ENCODE measurements around the gene ADI1.

ADI1 gene, protein sequence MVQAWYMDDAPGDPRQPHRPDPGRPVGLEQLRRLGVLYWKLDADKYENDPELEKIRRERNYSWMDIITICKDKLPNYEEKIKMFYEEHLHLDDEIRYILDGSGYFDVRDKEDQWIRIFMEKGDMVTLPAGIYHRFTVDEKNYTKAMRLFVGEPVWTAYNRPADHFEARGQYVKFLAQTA

DNA sequence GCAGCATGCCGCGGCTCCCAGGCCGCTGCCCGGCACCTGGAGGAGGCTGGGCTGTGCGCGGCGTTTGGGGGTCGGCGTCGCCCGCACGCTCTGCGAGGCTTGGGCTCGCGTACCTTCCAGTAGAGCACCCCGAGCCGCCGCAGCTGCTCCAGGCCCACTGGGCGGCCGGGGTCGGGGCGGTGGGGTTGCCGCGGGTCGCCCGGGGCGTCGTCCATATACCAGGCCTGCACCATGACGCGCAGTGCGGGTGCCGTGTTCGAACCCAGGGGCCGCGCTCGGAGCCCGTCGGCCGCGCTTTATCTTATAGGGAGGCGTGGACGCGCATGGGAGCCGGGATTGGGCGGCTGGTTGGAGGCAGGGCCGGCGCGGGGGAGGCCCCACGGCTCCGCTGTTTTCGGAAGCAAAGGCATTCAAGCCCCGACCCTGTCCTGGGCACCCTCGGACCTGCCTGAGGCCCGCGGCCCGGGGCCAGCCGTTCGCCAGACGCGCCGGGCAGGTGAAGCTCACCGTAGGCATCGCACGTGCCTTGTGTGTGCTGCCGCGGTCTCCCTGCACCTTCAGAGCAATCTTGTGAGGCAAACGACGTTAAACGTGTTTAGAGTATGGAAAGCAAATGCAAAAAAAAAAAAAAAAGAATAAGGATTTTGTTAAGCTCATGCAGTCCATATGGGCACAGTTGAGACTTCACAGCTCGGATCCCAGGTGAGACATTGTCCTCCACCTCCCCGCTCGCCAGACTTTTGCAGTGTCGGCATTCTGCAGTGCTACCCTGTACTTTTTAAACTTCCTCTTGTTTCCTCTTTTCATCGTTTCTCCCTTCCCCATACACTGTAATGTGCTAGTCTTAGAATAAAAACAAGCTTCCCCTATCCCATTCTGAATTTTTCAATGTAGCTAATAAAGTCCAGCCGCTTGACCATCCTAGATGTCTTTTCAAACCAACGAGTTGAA lies at the start of gene ADI1:
ADI1 (minus strand) TSS at position 277 of the 951 bp plus-strand sequence; CDS start at position 233, 44 bp downstream.
- peaks cover 3 to 5% of the 10 kb centered on the region in 2 donors for H3K4me1 ChIP-seq (ENCODE audit: control insufficient read depth in 2 of 2, insufficient read depth in 2 of 2, low read length in 2 of 2)
- peak within 1 kb of the TSS; percentile 97 to 99 for H3K27ac ChIP-seq (ENCODE audit: low read depth in 2 of 2, low read length in 2 of 2)
- H3K4me3 ChIP-seq (ENCODE audit: low read length in 2 of 2), result peak within 1 kb of the TSS; percentile 64 to 81
- no peaks in the 10 kb centered on the region for H3K27me3 ChIP-seq (ENCODE audit: control insufficient read depth in 2 of 2, insufficient read depth in 2 of 2, low read length in 2 of 2)
- peak within 1 kb of the TSS; percentile 76 to 82 for H3K9ac ChIP-seq (ENCODE audit: low read depth in 1 of 2, low read length in 2 of 2)
- H3K9me3 ChIP-seq (ENCODE audit: control insufficient read depth in 2 of 2, low read length in 2 of 2), result no peaks in the 10 kb centered on the region
- peaks cover 0 to 4% of the 10 kb centered on the region in 2 donors for H3K36me3 ChIP-seq (ENCODE audit: control insufficient read depth in 2 of 2, insufficient read depth in 2 of 2, low read length in 2 of 2)

DNA sequence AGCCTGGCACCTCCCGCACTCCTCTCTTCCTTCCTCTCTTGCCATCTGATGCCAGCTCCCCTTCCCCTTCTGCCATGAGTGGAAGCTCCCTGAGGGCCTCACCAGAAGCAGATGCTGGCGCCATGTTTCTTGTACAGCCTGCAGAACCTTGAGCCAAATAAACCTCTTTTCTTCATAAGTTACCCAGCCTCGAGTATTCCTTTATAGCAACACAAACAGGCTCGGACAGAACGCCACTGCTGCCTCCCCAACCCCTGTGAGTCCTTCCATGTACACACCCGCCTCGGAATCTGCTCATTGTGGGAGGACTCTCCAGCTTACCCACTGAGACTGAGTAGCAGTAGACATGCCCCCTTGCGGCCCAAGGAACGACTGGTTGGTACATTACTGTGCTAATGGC lies 47.5 kb upstream of the ADI1 start:
- H3K27me3 ChIP-seq (ENCODE audit: control insufficient read depth in 2 of 2, insufficient read depth in 2 of 2, low read length in 2 of 2), result no peaks in the 10 kb centered on the region
- no peak overlapping the region for H3K27ac ChIP-seq (ENCODE audit: low read depth in 2 of 2, low read length in 2 of 2)
- no peak overlapping the region for H3K9ac ChIP-seq (ENCODE audit: low read depth in 1 of 2, low read length in 2 of 2)
- H3K36me3 ChIP-seq (ENCODE audit: control insufficient read depth in 2 of 2, insufficient read depth in 2 of 2, low read length in 2 of 2), result no peaks in the 10 kb centered on the region
- no peaks in the 10 kb centered on the region for H3K9me3 ChIP-seq (ENCODE audit: control insufficient read depth in 2 of 2, low read length in 2 of 2)
- no peak overlapping the region for H3K4me3 ChIP-seq (ENCODE audit: low read length in 2 of 2)
- no peaks in the 10 kb centered on the region for H3K4me1 ChIP-seq (ENCODE audit: control insufficient read depth in 2 of 2, insufficient read depth in 2 of 2, low read length in 2 of 2)

DNA sequence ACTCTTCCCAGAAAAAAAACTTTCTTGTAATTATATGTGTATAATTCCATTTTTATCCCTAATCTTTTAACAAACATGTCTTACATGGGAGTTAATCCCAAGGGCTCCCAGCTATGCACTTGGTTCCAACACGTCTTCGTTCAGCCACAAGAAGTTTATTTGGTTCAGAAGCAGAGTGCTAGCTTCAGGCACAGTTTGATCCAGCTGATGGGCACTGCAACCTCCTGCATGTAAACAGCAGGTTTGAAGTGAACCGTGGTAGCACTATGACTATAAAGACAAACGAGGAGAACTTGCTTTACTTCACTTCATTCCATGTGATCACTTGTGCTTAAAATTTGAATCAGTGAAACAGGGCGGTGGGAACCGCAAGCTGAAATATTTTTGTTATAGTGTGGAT lies 45.8 kb upstream of the ADI1 start:
- H3K9me3 ChIP-seq (ENCODE audit: control insufficient read depth in 2 of 2, low read length in 2 of 2), result no peaks in the 10 kb centered on the region
- no peak overlapping the region for H3K27ac ChIP-seq (ENCODE audit: low read depth in 2 of 2, low read length in 2 of 2)
- no peak overlapping the region for H3K9ac ChIP-seq (ENCODE audit: low read depth in 1 of 2, low read length in 2 of 2)
- H3K27me3 ChIP-seq (ENCODE audit: control insufficient read depth in 2 of 2, insufficient read depth in 2 of 2, low read length in 2 of 2), result no peaks in the 10 kb centered on the region
- no peak overlapping the region for H3K4me3 ChIP-seq (ENCODE audit: low read length in 2 of 2)
- H3K36me3 ChIP-seq (ENCODE audit: control insufficient read depth in 2 of 2, insufficient read depth in 2 of 2, low read length in 2 of 2), result no peaks in the 10 kb centered on the region
- H3K4me1 ChIP-seq (ENCODE audit: control insufficient read depth in 2 of 2, insufficient read depth in 2 of 2, low read length in 2 of 2), result no peaks in the 10 kb centered on the region

DNA sequence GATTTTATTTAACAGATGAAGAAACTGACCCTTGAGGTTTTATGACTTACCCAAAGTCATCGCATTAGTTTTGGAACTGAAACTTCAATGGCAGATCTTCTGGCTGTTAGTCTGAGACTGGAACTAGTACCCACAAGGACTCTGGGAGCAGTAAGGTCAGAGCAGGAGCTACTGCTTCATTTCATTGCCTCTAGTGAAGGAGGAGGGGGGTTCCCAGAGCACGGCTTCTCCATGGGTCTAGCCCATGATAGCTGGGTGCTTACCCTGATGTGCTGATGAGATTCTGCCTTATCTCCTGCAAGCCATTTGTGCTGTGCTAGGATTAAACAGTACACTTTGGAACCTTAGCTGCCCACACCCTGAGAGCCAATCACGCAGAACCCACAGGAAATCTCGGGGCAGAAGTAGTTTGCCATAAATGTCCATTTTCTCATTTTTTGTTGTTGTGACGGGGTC lies 44.2 kb upstream of the ADI1 start:
- Histone ChIP-seq H3K9ac (ENCODE audit: low read depth in 1 of 2, low read length in 2 of 2) (no peak overlapping the region), H3K4me3 (ENCODE audit: low read length in 2 of 2) (no peak overlapping the region), H3K4me1 (ENCODE audit: control insufficient read depth in 2 of 2, insufficient read depth in 2 of 2, low read length in 2 of 2) (peaks cover 0 to 2% of the 10 kb centered on the region in 2 donors), H3K27me3 (ENCODE audit: control insufficient read depth in 2 of 2, insufficient read depth in 2 of 2, low read length in 2 of 2) (no peaks in the 10 kb centered on the region), H3K36me3 (ENCODE audit: control insufficient read depth in 2 of 2, insufficient read depth in 2 of 2, low read length in 2 of 2) (no peaks in the 10 kb centered on the region), H3K9me3 (ENCODE audit: control insufficient read depth in 2 of 2, low read length in 2 of 2) (no peaks in the 10 kb centered on the region), H3K27ac (ENCODE audit: low read depth in 2 of 2, low read length in 2 of 2) (no peak overlapping the region)

DNA sequence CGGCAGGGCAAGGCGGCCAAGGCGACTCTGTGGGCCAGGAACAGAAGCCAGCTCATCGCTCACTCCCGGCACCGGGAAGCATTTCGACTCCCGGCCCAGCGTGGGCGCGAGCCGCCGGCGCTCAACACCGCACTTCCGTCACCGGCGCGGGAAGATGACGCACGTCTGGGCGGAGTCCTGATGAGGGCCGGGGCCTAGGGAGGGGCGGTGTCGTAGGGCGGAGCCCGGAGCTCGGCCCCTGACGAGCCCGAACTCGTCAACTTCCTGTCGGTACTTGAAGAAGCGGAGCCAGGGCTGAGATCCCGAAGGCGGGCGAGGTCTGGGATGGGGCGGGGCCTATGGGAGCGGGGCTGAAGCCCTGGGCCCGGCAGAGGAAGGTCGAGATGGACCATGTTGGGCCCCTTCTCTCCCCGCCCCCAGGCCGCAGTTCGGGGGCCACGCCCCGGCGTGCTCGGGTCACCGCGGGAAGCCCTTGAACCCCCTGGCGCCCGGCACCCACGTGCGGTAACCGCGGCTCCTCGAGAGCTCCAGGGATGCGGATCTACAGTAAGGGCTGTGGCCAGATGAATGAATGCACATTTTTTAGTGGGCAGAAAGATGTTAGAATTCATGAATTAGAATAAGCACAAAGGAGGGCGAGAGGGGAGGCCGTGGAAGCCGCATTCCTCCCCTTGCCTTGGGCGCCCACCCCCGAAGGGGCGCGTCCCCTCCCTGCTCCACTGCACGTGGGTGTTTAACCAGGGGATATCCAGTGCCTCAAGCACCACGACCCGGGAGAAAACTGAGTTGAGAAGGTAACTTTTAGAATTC lies 39.1 kb upstream of the ADI1 start, which contains the start of gene RNASEH1:
RNASEH1 (minus strand) TSS at position 129 of the 810 bp plus-strand sequence; CDS start at position 56, 73 bp downstream.
- Histone ChIP-seq H3K4me1 (ENCODE audit: control insufficient read depth in 2 of 2, insufficient read depth in 2 of 2, low read length in 2 of 2) (peaks cover 6 to 9% of the 10 kb centered on the region in 2 donors), H3K4me3 (ENCODE audit: low read length in 2 of 2) (peak within 1 kb of the TSS; percentile 67 to 78), H3K36me3 (ENCODE audit: control insufficient read depth in 2 of 2, insufficient read depth in 2 of 2, low read length in 2 of 2) (peaks cover 15 to 18% of the 10 kb centered on the region in 2 donors), H3K27ac (ENCODE audit: low read depth in 2 of 2, low read length in 2 of 2) (peak within 1 kb of the TSS; percentile 92 to 93), H3K9ac (ENCODE audit: low read depth in 1 of 2, low read length in 2 of 2) (peak within 1 kb of the TSS; percentile 90 to 94), H3K9me3 (ENCODE audit: control insufficient read depth in 2 of 2, low read length in 2 of 2) (no peaks in the 10 kb centered on the region), H3K27me3 (ENCODE audit: control insufficient read depth in 2 of 2, insufficient read depth in 2 of 2, low read length in 2 of 2) (no peaks in the 10 kb centered on the region)

DNA sequence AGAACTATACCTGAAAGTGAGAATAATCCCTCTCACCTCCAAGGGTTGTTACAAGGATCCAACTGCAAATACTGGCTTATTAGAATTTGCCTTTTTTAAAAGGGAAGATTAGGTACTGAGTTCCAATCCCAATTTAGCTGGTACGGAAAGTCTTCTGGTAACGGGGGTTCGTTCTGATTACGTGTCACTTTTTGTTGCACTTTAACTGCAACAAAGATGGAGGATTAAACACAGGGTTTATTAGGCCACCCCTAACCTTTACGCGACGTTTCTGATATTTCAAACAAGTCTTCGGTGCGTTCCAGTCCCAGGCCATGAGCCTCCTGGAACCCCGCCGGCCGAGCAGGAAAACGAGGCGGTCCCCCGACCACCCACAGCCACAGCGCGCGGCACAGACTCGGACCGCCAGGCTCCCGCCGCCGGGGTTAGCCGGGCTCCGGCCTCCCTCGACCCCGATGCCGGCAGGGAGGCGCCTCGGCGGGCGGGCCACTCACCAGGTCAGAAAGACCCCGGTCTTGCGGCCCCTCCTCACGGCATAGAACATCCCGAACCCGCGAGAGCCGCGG lies 38.4 kb upstream of the ADI1 start:
- Histone ChIP-seq H3K9me3 (ENCODE audit: control insufficient read depth in 2 of 2, low read length in 2 of 2) (no peaks in the 10 kb centered on the region), H3K4me3 (ENCODE audit: low read length in 2 of 2) (peak overlapping the region; percentile 67 to 78), H3K4me1 (ENCODE audit: control insufficient read depth in 2 of 2, insufficient read depth in 2 of 2, low read length in 2 of 2) (peaks cover 6 to 9% of the 10 kb centered on the region in 2 donors), H3K27ac (ENCODE audit: low read depth in 2 of 2, low read length in 2 of 2) (peak overlapping the region; percentile 92 to 93), H3K9ac (ENCODE audit: low read depth in 1 of 2, low read length in 2 of 2) (peak overlapping the region; percentile 53 to 94), H3K36me3 (ENCODE audit: control insufficient read depth in 2 of 2, insufficient read depth in 2 of 2, low read length in 2 of 2) (peaks cover 15 to 18% of the 10 kb centered on the region in 2 donors), H3K27me3 (ENCODE audit: control insufficient read depth in 2 of 2, insufficient read depth in 2 of 2, low read length in 2 of 2) (no peaks in the 10 kb centered on the region)

DNA sequence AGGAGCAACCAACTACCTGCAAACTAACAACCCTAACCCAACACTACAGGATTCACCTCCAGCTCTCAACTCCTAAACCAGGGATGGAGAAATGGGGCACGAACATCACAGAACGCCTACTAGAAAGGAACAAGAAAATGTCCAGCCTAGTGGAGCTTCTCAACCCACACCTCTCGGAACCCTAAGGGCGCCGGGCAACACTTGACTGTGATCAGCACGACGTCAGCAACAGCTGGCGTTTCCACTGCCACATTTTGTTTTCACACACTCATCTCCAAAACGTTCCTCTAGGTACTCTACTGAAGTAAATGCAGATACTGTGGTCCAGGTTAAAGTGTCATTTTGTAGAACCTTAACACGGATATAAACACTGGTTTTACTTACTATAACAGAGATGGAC lies 34.6 kb upstream of the ADI1 start:
- peaks cover 41 to 43% of the 10 kb centered on the region in 2 donors for H3K36me3 ChIP-seq (ENCODE audit: control insufficient read depth in 2 of 2, insufficient read depth in 2 of 2, low read length in 2 of 2)
- no peaks in the 10 kb centered on the region for H3K9me3 ChIP-seq (ENCODE audit: control insufficient read depth in 2 of 2, low read length in 2 of 2)
- no peaks in the 10 kb centered on the region for H3K27me3 ChIP-seq (ENCODE audit: control insufficient read depth in 2 of 2, insufficient read depth in 2 of 2, low read length in 2 of 2)
- no peak overlapping the region for H3K9ac ChIP-seq (ENCODE audit: low read depth in 1 of 2, low read length in 2 of 2)
- H3K4me3 ChIP-seq (ENCODE audit: low read length in 2 of 2), result no peak overlapping the region
- H3K4me1 ChIP-seq (ENCODE audit: control insufficient read depth in 2 of 2, insufficient read depth in 2 of 2, low read length in 2 of 2), result peaks cover 6 to 9% of the 10 kb centered on the region in 2 donors
- H3K27ac ChIP-seq (ENCODE audit: low read depth in 2 of 2, low read length in 2 of 2), result no peak overlapping the region

DNA sequence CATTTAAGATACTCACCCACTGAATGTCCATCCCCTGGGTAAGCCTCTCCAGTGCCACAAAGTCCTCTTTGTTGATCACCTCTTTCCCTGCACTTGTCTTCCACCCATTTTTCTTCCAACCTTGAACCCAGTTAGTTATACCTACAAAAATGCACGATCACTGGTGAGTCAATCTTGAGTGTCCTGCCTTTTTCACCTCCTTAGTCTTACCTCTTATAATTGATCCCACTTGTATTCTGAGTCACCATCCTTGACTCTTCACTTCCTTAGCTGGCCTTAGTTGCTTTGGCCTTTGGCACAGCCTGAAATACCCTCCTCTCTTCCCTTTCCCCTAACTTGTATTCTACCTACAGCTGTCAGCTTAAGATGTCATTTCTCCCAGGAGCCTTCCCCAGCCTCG lies 28.6 kb upstream of the ADI1 start:
- peaks cover 75 to 76% of the 10 kb centered on the region in 2 donors for H3K36me3 ChIP-seq (ENCODE audit: control insufficient read depth in 2 of 2, insufficient read depth in 2 of 2, low read length in 2 of 2)

DNA sequence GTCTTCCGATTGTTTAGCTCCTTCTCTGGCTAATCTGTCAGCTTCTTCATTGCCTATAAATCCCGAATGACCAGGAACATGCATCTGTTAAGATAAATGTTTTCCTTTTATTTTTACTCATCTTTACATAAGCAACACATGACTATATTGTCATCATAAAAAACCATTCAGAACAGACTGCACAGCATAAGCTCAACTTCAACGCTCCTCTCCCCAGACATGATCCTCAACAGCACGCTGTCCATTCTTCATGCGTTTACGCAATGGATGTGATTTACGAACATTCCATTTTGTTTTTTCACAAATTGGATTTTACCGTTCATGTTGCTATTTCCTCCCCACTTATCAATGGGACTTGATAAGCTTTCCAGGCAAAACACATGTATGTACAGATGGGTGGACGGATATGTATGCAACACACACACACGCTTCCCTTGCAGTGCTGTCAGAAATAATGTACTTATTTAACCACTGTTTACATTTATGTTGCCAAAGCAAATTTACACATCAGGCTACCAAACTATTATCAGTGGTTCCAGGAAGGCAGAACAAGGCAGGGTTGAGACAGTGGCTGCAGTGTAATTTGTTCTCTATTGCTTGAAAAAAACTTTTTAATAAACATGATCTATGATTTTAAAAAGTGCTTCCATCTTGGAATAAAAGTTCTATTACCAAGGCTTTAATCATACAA lies 26.6 kb upstream of the ADI1 start:
- Histone ChIP-seq H3K4me3 (ENCODE audit: low read length in 2 of 2) (no peak overlapping the region), H3K36me3 (ENCODE audit: control insufficient read depth in 2 of 2, insufficient read depth in 2 of 2, low read length in 2 of 2) (peaks cover 77 to 78% of the 10 kb centered on the region in 2 donors), H3K27ac (ENCODE audit: low read depth in 2 of 2, low read length in 2 of 2) (no peak overlapping the region), H3K9ac (ENCODE audit: low read depth in 1 of 2, low read length in 2 of 2) (no peak overlapping the region), H3K4me1 (ENCODE audit: control insufficient read depth in 2 of 2, insufficient read depth in 2 of 2, low read length in 2 of 2) (no peaks in the 10 kb centered on the region), H3K9me3 (ENCODE audit: control insufficient read depth in 2 of 2, low read length in 2 of 2) (no peaks in the 10 kb centered on the region), H3K27me3 (ENCODE audit: control insufficient read depth in 2 of 2, insufficient read depth in 2 of 2, low read length in 2 of 2) (no peaks in the 10 kb centered on the region)

More for the DNA sequence above, 28.6 kb upstream of the ADI1 start:
- Histone ChIP-seq H3K27ac (ENCODE audit: low read depth in 2 of 2, low read length in 2 of 2) (no peak overlapping the region), H3K4me1 (ENCODE audit: control insufficient read depth in 2 of 2, insufficient read depth in 2 of 2, low read length in 2 of 2) (no peaks in the 10 kb centered on the region), H3K9me3 (ENCODE audit: control insufficient read depth in 2 of 2, low read length in 2 of 2) (no peaks in the 10 kb centered on the region), H3K9ac (ENCODE audit: low read depth in 1 of 2, low read length in 2 of 2) (no peak overlapping the region), H3K27me3 (ENCODE audit: control insufficient read depth in 2 of 2, insufficient read depth in 2 of 2, low read length in 2 of 2) (no peaks in the 10 kb centered on the region), H3K4me3 (ENCODE audit: low read length in 2 of 2) (no peak overlapping the region)

Data from mucosa of rectum (tissue), 2 donors.